ENCODE data around the gene TEX51.
A peak's percentile ranks its signal among the peaks of the same experiment; 100 is the strongest.

Gene TEX51

GRCh38 chr2:126879348-126880298 lies 19.1 kb upstream of the TEX51 start:
- DNase-seq = no peak

- no peak for DNase-seq
Observed at GRCh38 chr2:126880324-126880723, 18.4 kb upstream of the TEX51 start.

GRCh38 chr2:126880817-126881216 lies 17.9 kb upstream of the TEX51 start:
- DNase-seq = no peak

- no peak for DNase-seq
Observed at GRCh38 chr2:126881591-126881990, 17.1 kb upstream of the TEX51 start.

GRCh38 chr2:126882181-126882580 lies 16.5 kb upstream of the TEX51 start:
- no peak for DNase-seq

GRCh38 chr2:126882736-126883665 lies 15.7 kb upstream of the TEX51 start:
- DNase-seq = no peak

- DNase-seq = no peak
Observed at GRCh38 chr2:126883666-126884040, 15.0 kb upstream of the TEX51 start.

- DNase-seq = no peak
Observed at GRCh38 chr2:126884861-126885750, 13.6 kb upstream of the TEX51 start.

GRCh38 chr2:126885751-126886210 lies 12.9 kb upstream of the TEX51 start:
- peak; percentile 83 for DNase-seq

GRCh38 chr2:126886211-126886915 lies 12.3 kb upstream of the TEX51 start:
- peak; percentile 84 for DNase-seq

- DNase-seq = no peak
Observed at GRCh38 chr2:126886916-126887280, 11.8 kb upstream of the TEX51 start.

- DNase-seq = no peak
Observed at GRCh38 chr2:126887506-126887905, 11.2 kb upstream of the TEX51 start.

- no peak for DNase-seq
Observed at GRCh38 chr2:126888046-126888445, 10.6 kb upstream of the TEX51 start.

GRCh38 chr2:126889071-126889470 lies 9.6 kb upstream of the TEX51 start:
- no peak for DNase-seq

GRCh38 chr2:126889496-126890135 lies 9.1 kb upstream of the TEX51 start:
- no peak for DNase-seq

GRCh38 chr2:126890136-126890510 lies 8.6 kb upstream of the TEX51 start:
- no peak for DNase-seq

GRCh38 chr2:126890551-126891450 lies 7.9 kb upstream of the TEX51 start:
- no peak for DNase-seq

GRCh38 chr2:126891681-126892500 lies 6.8 kb upstream of the TEX51 start:
- no peak for DNase-seq

- no peak for DNase-seq
Observed at GRCh38 chr2:126893153-126893552, 5.5 kb upstream of the TEX51 start.

All from right hindlimb (tissue), 1 donor.